WTC11 (cell line): ENCODE data around the gene DECR2. TPM values are rescaled to one million over a fixed set of nuclear protein-coding genes. Genes with fewer than 3 reads are reported as not detected.

Source experiments
- ARID4B ChIP-seq: sonication (generic); formaldehyde crosslinking; IDR thresholded peaks from 2 replicates; pipeline ENCODE4 v1.8.0; 2023; ENCODE audit warnings: missing genetic modification reagents, mild to moderate bottlenecking, borderline replicate concordance
- CBFB ChIP-seq: sonication (generic); formaldehyde crosslinking; IDR thresholded peaks from 2 replicates; pipeline ENCODE4 v1.8.1; 2022; ENCODE audit warnings: mild to moderate bottlenecking, low read depth, missing genetic modification reagents
- EMX1 ChIP-seq: fragments of 250-450 bp; sonication (Bioruptor Pico); IDR thresholded peaks from 2 replicates; pipeline ENCODE4 v1.8.0; 2021; ENCODE audit warnings: mild to moderate bottlenecking
- ESRRA ChIP-seq: sonication (generic); formaldehyde crosslinking; IDR thresholded peaks from 2 replicates; pipeline ENCODE4 v1.8.1; 2022; ENCODE audit warnings: mild to moderate bottlenecking, missing genetic modification reagents, borderline replicate concordance
- FOXJ3 ChIP-seq: sonication (generic); formaldehyde crosslinking; IDR thresholded peaks from 2 replicates; pipeline ENCODE4 v1.9.0; 2021; ENCODE audit warnings: missing genetic modification reagents, mild to moderate bottlenecking, borderline replicate concordance
- FOXP1 ChIP-seq: sonication (generic); formaldehyde crosslinking; IDR thresholded peaks from 2 replicates; pipeline ENCODE4 v1.8.0; 2022; ENCODE audit warnings: missing genetic modification reagents, mild to moderate bottlenecking, moderate library complexity, borderline replicate concordance
- HMGA2 ChIP-seq: fragments of 250-450 bp; sonication (Bioruptor Pico); IDR thresholded peaks from 2 replicates; pipeline ENCODE4 v1.4.0; 2021; ENCODE audit warnings: mild to moderate bottlenecking, moderate library complexity
- MAX ChIP-seq: sonication (generic); formaldehyde crosslinking; IDR thresholded peaks from 2 replicates; pipeline ENCODE4 v1.8.0; 2022; ENCODE audit warnings: mild to moderate bottlenecking, missing genetic modification reagents
- MLX ChIP-seq: sonication (generic); formaldehyde crosslinking; IDR thresholded peaks from 2 replicates; pipeline ENCODE4 v1.8.1; 2023; ENCODE audit warnings: mild to moderate bottlenecking, missing genetic modification reagents, moderate library complexity
- NR3C1 ChIP-seq: sonication (generic); formaldehyde crosslinking; conservative IDR thresholded peaks from 2 replicates; pipeline ENCODE4 v1.8.1; 2023; ENCODE audit warnings: low read depth, mild to moderate bottlenecking, missing genetic modification reagents
- SMAD4 ChIP-seq: sonication (generic); formaldehyde crosslinking; IDR thresholded peaks from 2 replicates; pipeline ENCODE4 v1.8.0; 2022; ENCODE audit warnings: mild to moderate bottlenecking, missing genetic modification reagents
- TEAD1 ChIP-seq: sonication (generic); formaldehyde crosslinking; IDR thresholded peaks from 2 replicates; pipeline ENCODE4 v1.8.0; 2022; ENCODE audit warnings: mild to moderate bottlenecking, missing genetic modification reagents
- ZBTB21 ChIP-seq: sonication (generic); formaldehyde crosslinking; IDR thresholded peaks from 2 replicates; pipeline ENCODE4 v1.8.1; 2023; ENCODE audit warnings: mild to moderate bottlenecking, missing genetic modification reagents, borderline replicate concordance
- ZNF219 ChIP-seq: sonication (generic); formaldehyde crosslinking; IDR thresholded peaks from 2 replicates; pipeline ENCODE4 v1.8.0; 2023; ENCODE audit warnings: missing genetic modification reagents, mild to moderate bottlenecking, borderline replicate concordance
- ZNF263 ChIP-seq: sonication (generic); formaldehyde crosslinking; IDR thresholded peaks from 2 replicates; pipeline ENCODE4 v1.8.1; 2022; ENCODE audit warnings: low read depth, mild to moderate bottlenecking, moderate library complexity, missing genetic modification reagents
- ZNF281 ChIP-seq: sonication (generic); formaldehyde crosslinking; IDR thresholded peaks from 2 replicates; pipeline ENCODE4 v1.8.0; 2023; ENCODE audit warnings: mild to moderate bottlenecking, missing genetic modification reagents
- ZNF423 ChIP-seq: fragments of 250-450 bp; sonication (Bioruptor Pico); IDR thresholded peaks from 2 replicates; pipeline ENCODE4 v2.1.2; 2022; ENCODE audit warnings: mild to moderate bottlenecking, moderate library complexity
- ZNF671 ChIP-seq: fragments of 250-450 bp; sonication (Bioruptor Pico); IDR thresholded peaks from 2 replicates; pipeline ENCODE4 v1.8.0; 2021; ENCODE audit warnings: mild to moderate bottlenecking
- total RNA-seq: library from RNA; stranded (reverse); gene quantifications from 3 replicates; pipeline ENCODE4 v1.2.3, GENCODE V29; 2021
- TF ChIP-seq, protein P1 (sequence below): sonication (generic); formaldehyde crosslinking; IDR thresholded peaks from 2 replicates; pipeline ENCODE4 v1.8.1; 2023; ENCODE audit warnings: mild to moderate bottlenecking, missing genetic modification reagents
- TF ChIP-seq, protein P2 (sequence below): fragments of 250-450 bp; sonication (Bioruptor Pico); conservative IDR thresholded peaks from 2 replicates; pipeline ENCODE4 v1.9.0; 2021; ENCODE audit warnings: mild to moderate bottlenecking
- TF ChIP-seq, protein P3 (sequence below): fragments of 250-450 bp; sonication (Bioruptor Pico); IDR thresholded peaks from 2 replicates; pipeline ENCODE4 v1.9.0; 2021; ENCODE audit warnings: mild to moderate bottlenecking, borderline replicate concordance

Gene DECR2
- total RNA-seq, 1 experiment from 2014 or later, result 43.6 TPM

GRCh38 chr16:425082-425718, 23.5 kb downstream of the DECR2 start, which contains the start of gene RAB11FIP3 (continued):
- TF ChIP-seq ZNF423 (CRISPR knock-in tag) (no peak), MLX (no peak), FOXP1 (peak; percentile 72; the same call in 1 of the 2 replicates), ZNF281 (CRISPR knock-in tag) (0 out of 2 replicates have a peak, but pooled peaks have one; percentile 35), ZNF263 (no peak), ZNF671 (CRISPR knock-in tag) (no peak), ZNF219 (no peak), HMGA2 (no peak), FOXJ3 (no peak), SMAD4 (CRISPR knock-in tag) (no peak), ARID4B (peak; percentile 67; the same call in 1 of the 2 replicates), ESRRA (CRISPR knock-in tag) (no peak), TEAD1 (CRISPR knock-in tag) (0 out of 2 replicates have a peak, but pooled peaks have one; percentile 53), ZBTB21 (CRISPR knock-in tag) (no peak), EMX1 (CRISPR knock-in tag) (no peak), MAX (peak; percentile 76), NR3C1 (CRISPR knock-in tag) (no peak), CBFB (CRISPR knock-in tag) (no peak)
- TF ChIP-seq, protein P1, sequence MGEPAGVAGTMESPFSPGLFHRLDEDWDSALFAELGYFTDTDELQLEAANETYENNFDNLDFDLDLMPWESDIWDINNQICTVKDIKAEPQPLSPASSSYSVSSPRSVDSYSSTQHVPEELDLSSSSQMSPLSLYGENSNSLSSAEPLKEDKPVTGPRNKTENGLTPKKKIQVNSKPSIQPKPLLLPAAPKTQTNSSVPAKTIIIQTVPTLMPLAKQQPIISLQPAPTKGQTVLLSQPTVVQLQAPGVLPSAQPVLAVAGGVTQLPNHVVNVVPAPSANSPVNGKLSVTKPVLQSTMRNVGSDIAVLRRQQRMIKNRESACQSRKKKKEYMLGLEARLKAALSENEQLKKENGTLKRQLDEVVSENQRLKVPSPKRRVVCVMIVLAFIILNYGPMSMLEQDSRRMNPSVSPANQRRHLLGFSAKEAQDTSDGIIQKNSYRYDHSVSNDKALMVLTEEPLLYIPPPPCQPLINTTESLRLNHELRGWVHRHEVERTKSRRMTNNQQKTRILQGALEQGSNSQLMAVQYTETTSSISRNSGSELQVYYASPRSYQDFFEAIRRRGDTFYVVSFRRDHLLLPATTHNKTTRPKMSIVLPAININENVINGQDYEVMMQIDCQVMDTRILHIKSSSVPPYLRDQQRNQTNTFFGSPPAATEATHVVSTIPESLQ, result no peak
- TF ChIP-seq, protein P2, sequence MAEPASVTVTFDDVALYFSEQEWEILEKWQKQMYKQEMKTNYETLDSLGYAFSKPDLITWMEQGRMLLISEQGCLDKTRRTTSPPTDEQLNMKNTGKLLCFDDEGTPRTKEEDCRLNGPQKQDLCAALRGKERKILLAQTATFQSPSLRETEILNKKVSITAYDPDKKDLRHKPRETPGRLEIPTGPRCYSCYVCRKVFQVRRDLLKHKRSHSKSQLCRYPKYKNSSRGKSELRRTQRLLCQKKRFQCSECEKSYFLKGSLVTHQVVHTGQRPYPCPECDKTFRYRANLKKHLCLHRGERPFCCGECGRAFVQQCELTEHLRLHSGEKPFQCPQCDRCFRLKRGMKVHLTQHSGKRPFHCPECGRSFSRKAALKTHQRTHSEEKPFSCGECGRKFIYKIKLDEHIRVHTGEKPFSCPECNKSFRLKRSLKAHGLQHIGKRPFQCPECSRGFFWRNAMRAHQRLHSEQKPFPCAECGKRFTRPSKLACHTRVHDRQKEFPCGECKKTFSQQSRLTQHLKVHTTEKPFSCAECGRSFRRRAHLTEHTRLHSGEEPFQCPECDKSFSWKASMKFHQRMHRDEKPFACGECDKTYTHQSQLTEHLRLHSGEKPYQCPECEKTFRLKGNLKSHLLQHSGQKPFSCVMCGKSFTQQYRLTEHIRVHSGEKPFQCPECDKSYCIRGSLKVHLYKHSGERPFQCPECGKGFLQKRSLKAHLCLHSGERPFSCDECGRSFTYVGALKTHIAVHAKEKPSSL (CRISPR knock-in tag), result no peak
- TF ChIP-seq, protein P3, sequence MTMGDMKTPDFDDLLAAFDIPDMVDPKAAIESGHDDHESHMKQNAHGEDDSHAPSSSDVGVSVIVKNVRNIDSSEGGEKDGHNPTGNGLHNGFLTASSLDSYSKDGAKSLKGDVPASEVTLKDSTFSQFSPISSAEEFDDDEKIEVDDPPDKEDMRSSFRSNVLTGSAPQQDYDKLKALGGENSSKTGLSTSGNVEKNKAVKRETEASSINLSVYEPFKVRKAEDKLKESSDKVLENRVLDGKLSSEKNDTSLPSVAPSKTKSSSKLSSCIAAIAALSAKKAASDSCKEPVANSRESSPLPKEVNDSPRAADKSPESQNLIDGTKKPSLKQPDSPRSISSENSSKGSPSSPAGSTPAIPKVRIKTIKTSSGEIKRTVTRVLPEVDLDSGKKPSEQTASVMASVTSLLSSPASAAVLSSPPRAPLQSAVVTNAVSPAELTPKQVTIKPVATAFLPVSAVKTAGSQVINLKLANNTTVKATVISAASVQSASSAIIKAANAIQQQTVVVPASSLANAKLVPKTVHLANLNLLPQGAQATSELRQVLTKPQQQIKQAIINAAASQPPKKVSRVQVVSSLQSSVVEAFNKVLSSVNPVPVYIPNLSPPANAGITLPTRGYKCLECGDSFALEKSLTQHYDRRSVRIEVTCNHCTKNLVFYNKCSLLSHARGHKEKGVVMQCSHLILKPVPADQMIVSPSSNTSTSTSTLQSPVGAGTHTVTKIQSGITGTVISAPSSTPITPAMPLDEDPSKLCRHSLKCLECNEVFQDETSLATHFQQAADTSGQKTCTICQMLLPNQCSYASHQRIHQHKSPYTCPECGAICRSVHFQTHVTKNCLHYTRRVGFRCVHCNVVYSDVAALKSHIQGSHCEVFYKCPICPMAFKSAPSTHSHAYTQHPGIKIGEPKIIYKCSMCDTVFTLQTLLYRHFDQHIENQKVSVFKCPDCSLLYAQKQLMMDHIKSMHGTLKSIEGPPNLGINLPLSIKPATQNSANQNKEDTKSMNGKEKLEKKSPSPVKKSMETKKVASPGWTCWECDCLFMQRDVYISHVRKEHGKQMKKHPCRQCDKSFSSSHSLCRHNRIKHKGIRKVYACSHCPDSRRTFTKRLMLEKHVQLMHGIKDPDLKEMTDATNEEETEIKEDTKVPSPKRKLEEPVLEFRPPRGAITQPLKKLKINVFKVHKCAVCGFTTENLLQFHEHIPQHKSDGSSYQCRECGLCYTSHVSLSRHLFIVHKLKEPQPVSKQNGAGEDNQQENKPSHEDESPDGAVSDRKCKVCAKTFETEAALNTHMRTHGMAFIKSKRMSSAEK (CRISPR knock-in tag), result no peak
